ENCODE data around the gene TOP2B. TPM values are rescaled to one million over a fixed set of nuclear protein-coding genes. Genes with fewer than 3 reads are reported as not detected.

TOP2B gene
- total RNA-seq, 1 experiment from 2014 or later: 88.7 TPM

GRCh38 chr3:25693238-25693637 lies 28.5 kb upstream of the TOP2B start:
- H3K27me3 Mint-ChIP-seq (ENCODE audit: insufficient read depth, unreplicated experiment): peaks cover 12% of the 10 kb centered on the region
- no TSS peak for BruUV-seq (replicated peaks)
- no peaks in the 10 kb centered on the region for H3K4me1 Mint-ChIP-seq (ENCODE audit: insufficient read depth, unreplicated experiment)
- no peaks in the 10 kb centered on the region for H3K36me3 Mint-ChIP-seq (ENCODE audit: insufficient read depth, unreplicated experiment)
- intact Hi-C loops (cut with micrococcal nuclease): no loop called here
- POLR2A ChIA-PET: no interaction called here
- no peaks in the 10 kb centered on the region for H3K9me3 Mint-ChIP-seq (ENCODE audit: unreplicated experiment)
- no peak overlapping the region for H3K27ac Mint-ChIP-seq (ENCODE audit: low read depth, unreplicated experiment)
- H3K4me3 Mint-ChIP-seq (ENCODE audit: unreplicated experiment): no peak overlapping the region
- no peak for TF ChIP-seq CTCF (IDR thresholded peaks at IDR 0.05; ENCODE audit: unreplicated experiment)
- no peak for DNase-seq (ENCODE audit: unreplicated experiment)
- CTCF ChIA-PET: no interaction called here

GRCh38 chr3:25692341-25692740 lies 27.6 kb upstream of the TOP2B start:
- Mint-ChIP-seq H3K4me1 (ENCODE audit: insufficient read depth, unreplicated experiment) (no peaks in the 10 kb centered on the region), H3K27me3 (ENCODE audit: insufficient read depth, unreplicated experiment) (peaks cover 16% of the 10 kb centered on the region), H3K4me3 (ENCODE audit: unreplicated experiment) (no peak overlapping the region), H3K36me3 (ENCODE audit: insufficient read depth, unreplicated experiment) (no peaks in the 10 kb centered on the region), H3K9me3 (ENCODE audit: unreplicated experiment) (no peaks in the 10 kb centered on the region), H3K27ac (ENCODE audit: low read depth, unreplicated experiment) (no peak overlapping the region)
- ChIA-PET CTCF (no interaction called here), POLR2A (interaction anchor here (0.5 kb wide), 1 partner anchor 26 kb away, joined by 3 read pairs; no protein-coding TSS in a partner anchor)
- intact Hi-C loops (cut with micrococcal nuclease): no loop called here
- DNase-seq (ENCODE audit: unreplicated experiment): no peak
- no TSS peak for BruUV-seq (replicated peaks)
- no peak for TF ChIP-seq CTCF (IDR thresholded peaks at IDR 0.05; ENCODE audit: unreplicated experiment)

- BruUV-seq (replicated peaks): no TSS peak
- no peak overlapping the region for H3K4me3 Mint-ChIP-seq (ENCODE audit: unreplicated experiment)
- H3K36me3 Mint-ChIP-seq (ENCODE audit: insufficient read depth, unreplicated experiment): no peaks in the 10 kb centered on the region
- no peaks in the 10 kb centered on the region for H3K4me1 Mint-ChIP-seq (ENCODE audit: insufficient read depth, unreplicated experiment)
- H3K27me3 Mint-ChIP-seq (ENCODE audit: insufficient read depth, unreplicated experiment): peaks cover 16% of the 10 kb centered on the region
- TF ChIP-seq CTCF (IDR thresholded peaks at IDR 0.05; ENCODE audit: unreplicated experiment): no peak
- H3K27ac Mint-ChIP-seq (ENCODE audit: low read depth, unreplicated experiment): no peak overlapping the region
- CTCF ChIA-PET: interaction anchor here (0.7 kb wide), 1 partner anchor 14 kb away, joined by 4 read pairs; no protein-coding TSS in a partner anchor
- POLR2A ChIA-PET: interaction anchor here (0.5 kb wide), 1 partner anchor 31 kb away, joined by 3 read pairs; no protein-coding TSS in a partner anchor
- intact Hi-C loops (cut with micrococcal nuclease): no loop called here
- no peak for DNase-seq (ENCODE audit: unreplicated experiment)
- H3K9me3 Mint-ChIP-seq (ENCODE audit: unreplicated experiment): no peaks in the 10 kb centered on the region
Measured at GRCh38 chr3:25690768-25691533, 26.2 kb upstream of the TOP2B start.

- DNase-seq (ENCODE audit: unreplicated experiment): no peak
- no peaks in the 10 kb centered on the region for H3K4me1 Mint-ChIP-seq (ENCODE audit: insufficient read depth, unreplicated experiment)
- H3K27ac Mint-ChIP-seq (ENCODE audit: low read depth, unreplicated experiment): no peak overlapping the region
- peaks cover 16% of the 10 kb centered on the region for H3K27me3 Mint-ChIP-seq (ENCODE audit: insufficient read depth, unreplicated experiment)
- ChIA-PET POLR2A (interaction anchor here (1.1 kb wide), 1 partner anchor 18 kb away, joined by 3 read pairs; no protein-coding TSS in a partner anchor), CTCF (no interaction called here)
- H3K9me3 Mint-ChIP-seq (ENCODE audit: unreplicated experiment): no peaks in the 10 kb centered on the region
- intact Hi-C loops (cut with micrococcal nuclease): no loop called here
- no peaks in the 10 kb centered on the region for H3K36me3 Mint-ChIP-seq (ENCODE audit: insufficient read depth, unreplicated experiment)
- H3K4me3 Mint-ChIP-seq (ENCODE audit: unreplicated experiment): no peak overlapping the region
- TF ChIP-seq CTCF (IDR thresholded peaks at IDR 0.05; ENCODE audit: unreplicated experiment): no peak
- BruUV-seq (replicated peaks): no TSS peak
Measured at GRCh38 chr3:25689226-25689625, 24.5 kb upstream of the TOP2B start.
